Spleen (tissue), 7 donors: ENCODE results near the gene MOB2.

Experiments
- POLR2A ChIP-seq, 3 donors: fragments of 450-650 bp; IDR thresholded peaks; one replicate each; pipeline ENCODE4 v1.5.1; 2017; ENCODE audit warnings: antibody characterized with exemption in 3 of 3, mild to moderate bottlenecking in 1 of 3
- POLR2AphosphoS5 ChIP-seq, 3 donors: sonication (generic); formaldehyde crosslinking; IDR thresholded peaks; one replicate each; pipeline ENCODE4 v1.5.1; 2017; ENCODE audit warnings: antibody characterized with exemption in 3 of 3
- TF ChIP-seq, protein P1 (sequence below), 11 experiments: fragments of 200-600 bp in 7 of 11; fragments of 450-650 bp in 4 of 11; sonication (generic) in 4 of 11; IDR thresholded peaks in 8 of 11; conservative IDR thresholded peaks in 3 of 11; 1 replicate in 7 of 11; 2 replicates in 4 of 11; pipeline versions ENCODE4 v1.4.0 to v1.8.0; 2016 to 2021; ENCODE audit warnings: antibody characterized with exemption in 11 of 11, inconsistent platforms in 4 of 11, mild to moderate bottlenecking in 1 of 11
- donor health status: DM: no; HTN: no; CAD: no; lungs with moderate emphysema.
- donor health status: DM: no; HTN: no; CAD: no.
- donor health status: DM: no; HTN: no; CAD: no.

DNA sequence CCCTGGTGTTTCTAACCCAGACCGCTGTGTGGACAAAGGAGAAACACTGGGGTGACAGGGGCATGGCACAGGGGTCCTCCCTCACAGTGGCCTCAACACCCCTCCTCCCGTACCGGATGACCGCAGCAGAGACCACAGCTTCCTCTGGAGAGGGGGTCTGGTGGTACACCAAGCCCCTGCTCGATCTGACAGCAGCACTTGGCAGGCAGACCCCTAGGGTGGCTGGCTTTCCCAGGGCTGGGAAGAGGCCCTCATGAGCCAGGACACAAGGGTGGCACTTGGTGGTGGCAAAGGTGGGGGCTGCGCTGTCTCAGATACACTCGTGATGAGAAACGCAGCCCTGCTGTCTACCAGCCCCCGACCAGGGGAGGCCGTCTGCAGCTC is 46.8 kb upstream of the MOB2 start:
- TF ChIP-seq, protein P1, sequence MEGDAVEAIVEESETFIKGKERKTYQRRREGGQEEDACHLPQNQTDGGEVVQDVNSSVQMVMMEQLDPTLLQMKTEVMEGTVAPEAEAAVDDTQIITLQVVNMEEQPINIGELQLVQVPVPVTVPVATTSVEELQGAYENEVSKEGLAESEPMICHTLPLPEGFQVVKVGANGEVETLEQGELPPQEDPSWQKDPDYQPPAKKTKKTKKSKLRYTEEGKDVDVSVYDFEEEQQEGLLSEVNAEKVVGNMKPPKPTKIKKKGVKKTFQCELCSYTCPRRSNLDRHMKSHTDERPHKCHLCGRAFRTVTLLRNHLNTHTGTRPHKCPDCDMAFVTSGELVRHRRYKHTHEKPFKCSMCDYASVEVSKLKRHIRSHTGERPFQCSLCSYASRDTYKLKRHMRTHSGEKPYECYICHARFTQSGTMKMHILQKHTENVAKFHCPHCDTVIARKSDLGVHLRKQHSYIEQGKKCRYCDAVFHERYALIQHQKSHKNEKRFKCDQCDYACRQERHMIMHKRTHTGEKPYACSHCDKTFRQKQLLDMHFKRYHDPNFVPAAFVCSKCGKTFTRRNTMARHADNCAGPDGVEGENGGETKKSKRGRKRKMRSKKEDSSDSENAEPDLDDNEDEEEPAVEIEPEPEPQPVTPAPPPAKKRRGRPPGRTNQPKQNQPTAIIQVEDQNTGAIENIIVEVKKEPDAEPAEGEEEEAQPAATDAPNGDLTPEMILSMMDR (IDR thresholded peaks at IDR 0.05 in 8 of 11, conservative IDR thresholded peaks at IDR 0.05 in 3 of 11) = no peak
- TF ChIP-seq POLR2A (IDR thresholded peaks at IDR 0.05) (no peak), POLR2AphosphoS5 (IDR thresholded peaks at IDR 0.05) (no peak)
